ENCODE results near the gene EXOSC10.

DNA sequence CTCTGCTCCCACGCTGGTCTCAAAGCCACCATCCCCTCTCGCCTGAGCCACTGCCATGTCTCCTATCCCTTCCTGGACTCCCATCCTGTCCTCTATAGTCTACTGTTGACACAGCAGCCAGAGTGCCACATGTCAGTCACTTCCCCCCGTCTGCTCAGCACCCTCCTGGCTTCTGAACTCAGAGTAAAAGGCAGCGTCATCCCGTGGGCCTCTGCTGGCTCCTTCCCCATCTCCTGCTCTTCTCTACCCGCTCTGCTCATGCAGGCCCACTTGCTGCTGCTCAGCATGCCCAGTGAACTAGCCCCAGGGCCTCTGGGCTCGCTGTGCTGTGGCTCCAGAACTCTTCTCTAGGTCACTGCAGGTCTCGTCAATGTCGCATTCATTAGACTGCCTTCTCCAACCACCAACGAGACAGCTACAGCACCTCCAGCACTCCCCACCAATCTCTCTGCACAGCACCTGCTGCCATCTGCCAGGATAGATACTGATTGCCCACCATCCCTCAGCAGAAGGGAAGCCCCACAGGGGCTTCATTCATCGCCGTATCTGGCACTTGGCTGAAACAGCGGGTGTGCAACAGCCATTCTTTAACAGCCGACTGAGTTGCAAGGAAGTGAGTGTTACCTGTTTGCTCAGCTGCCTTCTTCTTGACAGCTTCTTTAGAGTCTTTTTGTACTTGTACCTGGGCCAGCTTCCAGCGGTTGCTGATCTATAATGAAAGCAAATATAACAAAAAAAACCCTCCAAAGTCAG lies 28.0 kb downstream of the EXOSC10 start:
- no peak for TF ChIP-seq POLR2A (IDR thresholded peaks at IDR 0.05; ENCODE audit: low read depth, low read length)
- TF ChIP-seq, protein P1, sequence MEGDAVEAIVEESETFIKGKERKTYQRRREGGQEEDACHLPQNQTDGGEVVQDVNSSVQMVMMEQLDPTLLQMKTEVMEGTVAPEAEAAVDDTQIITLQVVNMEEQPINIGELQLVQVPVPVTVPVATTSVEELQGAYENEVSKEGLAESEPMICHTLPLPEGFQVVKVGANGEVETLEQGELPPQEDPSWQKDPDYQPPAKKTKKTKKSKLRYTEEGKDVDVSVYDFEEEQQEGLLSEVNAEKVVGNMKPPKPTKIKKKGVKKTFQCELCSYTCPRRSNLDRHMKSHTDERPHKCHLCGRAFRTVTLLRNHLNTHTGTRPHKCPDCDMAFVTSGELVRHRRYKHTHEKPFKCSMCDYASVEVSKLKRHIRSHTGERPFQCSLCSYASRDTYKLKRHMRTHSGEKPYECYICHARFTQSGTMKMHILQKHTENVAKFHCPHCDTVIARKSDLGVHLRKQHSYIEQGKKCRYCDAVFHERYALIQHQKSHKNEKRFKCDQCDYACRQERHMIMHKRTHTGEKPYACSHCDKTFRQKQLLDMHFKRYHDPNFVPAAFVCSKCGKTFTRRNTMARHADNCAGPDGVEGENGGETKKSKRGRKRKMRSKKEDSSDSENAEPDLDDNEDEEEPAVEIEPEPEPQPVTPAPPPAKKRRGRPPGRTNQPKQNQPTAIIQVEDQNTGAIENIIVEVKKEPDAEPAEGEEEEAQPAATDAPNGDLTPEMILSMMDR (IDR thresholded peaks at IDR 0.05; ENCODE audit: extremely low read depth in 1 of 2, insufficient read depth in 1 of 2, low read depth in 1 of 2, low read length in 2 of 2), result no peak
